HG02852 (cell line): Measurements from ENCODE around the gene SLC8A3.

Experiments
- ATAC-seq: cut with Tn5 transposase; IDR thresholded peaks from one replicate; pipeline ENCODE4 v1.9.1; 2021; ENCODE audit warnings: mild to moderate bottlenecking, moderate library complexity; ENCODE audit not compliant: unreplicated experiment

Gene SLC8A3

DNA sequence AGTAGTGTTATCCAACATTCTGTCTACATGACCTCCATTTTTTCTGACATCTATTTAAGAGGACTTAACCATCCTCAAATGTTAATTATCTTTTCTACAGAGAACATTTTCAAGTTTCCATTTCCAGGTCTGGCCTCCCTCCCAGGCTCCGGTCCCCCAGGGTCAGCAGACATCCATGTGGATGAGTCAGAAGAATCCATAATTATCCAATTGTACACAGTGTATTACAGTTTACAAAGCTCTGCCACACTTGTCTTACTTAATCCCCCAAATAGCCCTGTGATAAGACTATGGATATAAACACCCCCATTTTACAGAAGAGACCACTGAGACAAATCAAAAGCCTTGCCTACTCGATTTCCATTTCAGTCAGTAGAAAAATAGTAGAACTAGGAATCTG lies 65.0 kb downstream of the SLC8A3 start:
- ATAC-seq = no peak

DNA sequence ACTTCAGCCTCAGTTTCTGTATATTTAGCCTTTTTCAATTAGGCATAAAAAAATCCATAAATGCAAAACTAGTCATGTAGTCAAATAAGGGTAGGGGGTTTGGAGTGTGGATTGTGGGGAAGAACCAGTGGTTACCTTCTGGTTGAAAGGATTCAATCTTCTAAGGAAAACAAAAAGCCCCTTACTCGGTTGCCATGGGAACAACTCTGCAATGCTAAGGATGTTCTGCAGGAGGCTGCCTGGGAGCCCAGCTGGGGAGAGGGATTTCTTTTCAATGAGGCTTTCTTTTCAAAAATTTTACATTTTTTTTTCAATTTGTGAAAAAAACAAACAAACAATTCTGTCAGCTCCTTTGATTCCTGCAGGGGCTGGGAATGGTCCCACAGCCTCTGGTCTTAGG lies 67.2 kb downstream of the SLC8A3 start:
- no peak for ATAC-seq

DNA sequence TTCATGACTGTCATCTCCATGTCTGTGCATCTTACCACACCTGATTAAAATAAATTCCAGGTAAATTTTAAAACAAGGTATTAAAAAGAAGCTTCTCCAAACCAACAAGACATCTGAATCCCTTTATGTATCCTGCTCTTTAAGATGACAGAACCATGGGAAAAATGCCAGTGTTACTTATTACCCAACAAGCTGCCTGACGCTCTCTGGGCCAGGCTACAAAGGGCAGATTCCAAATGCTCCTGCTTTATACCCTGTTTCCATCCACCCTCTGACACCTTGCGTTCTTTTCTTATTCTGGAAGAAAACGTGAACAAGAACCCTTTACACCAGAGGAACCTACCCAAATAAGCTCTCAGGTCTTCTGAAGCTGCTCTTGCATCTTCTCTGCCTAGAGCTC lies 70.7 kb downstream of the SLC8A3 start:
- ATAC-seq = no peak

DNA sequence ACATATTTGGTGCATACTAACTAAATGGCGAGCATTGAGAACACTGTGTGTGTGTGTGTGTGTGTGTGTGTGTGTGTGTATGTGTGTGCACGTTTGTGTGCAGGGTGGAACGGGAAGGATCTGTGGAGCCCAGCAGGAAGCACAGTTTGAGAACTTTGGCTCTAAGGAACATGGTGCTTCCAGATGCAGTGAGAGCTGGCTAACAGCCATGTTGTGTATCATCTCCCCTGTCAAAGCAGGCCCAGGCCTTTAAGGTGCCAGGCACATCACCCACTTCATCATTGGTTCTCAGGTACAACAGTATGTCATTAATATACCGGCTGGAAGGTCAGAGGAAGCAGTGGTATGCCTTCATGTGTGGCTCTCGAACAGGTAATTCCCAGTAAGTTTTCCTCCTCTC lies 72.5 kb downstream of the SLC8A3 start:
- ATAC-seq = no peak

DNA sequence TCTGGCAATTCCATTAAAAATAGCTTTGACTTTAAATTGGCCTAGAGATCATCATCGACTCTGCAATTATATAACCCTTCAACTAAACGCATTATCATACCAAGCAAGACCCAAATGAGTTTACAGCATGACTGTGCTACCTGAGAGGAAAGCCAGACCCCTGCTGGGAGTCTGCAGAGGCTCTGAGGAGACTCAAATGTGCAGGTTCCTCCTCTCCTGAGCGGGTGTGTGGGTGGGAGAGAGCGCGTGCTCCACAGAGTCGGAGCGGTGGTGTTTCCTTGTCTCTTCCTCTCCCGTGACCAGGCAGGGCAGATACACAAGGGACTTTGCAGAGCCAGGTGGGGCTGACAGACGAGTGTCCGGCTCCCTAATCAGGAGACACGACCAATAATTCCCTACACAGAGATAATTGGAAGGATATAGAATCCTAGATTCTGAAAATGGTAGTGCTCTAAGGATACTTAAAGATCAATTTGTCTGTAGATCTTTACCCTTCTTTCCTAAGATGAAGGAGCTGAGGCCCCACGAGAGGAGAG lies 74.1 kb downstream of the SLC8A3 start:
- ATAC-seq = no peak

DNA sequence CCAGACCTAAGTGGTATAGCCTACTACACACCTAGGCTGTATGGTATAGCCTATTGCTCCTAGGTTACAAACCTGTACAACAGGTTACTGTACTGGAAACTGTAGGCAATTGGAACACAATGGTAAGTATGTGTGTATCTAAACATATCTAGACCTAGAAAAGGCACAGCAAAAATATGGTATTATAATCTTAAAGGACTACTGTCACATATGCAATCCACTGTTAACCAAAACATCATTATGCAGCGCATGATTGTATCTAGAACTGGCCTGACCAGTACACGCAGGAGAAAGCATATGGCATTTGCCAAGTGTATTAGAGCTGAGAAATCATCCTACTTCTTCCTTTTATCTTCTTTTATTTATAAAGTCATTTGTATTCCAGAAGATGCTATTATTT lies 75.5 kb downstream of the SLC8A3 start:
- no peak for ATAC-seq

DNA sequence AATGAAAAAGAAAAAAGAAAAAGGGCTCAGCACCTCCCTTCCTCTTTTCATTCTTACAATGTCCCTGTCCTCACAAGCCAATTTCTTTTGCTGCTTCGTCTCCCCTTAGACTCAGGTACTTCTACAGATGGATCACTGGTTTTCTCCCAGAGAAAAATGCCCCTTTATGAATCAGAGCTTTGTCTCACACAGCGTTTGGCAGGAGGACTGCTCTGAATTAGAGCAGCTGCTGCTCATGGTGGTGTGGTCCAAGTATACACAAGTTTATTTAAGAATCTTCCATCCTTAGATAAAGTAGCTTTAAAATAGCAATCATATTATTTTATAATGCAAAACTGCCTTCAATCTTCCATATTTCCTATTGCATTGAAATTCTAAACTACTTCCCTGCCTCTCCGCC lies 80.3 kb downstream of the SLC8A3 start:
- no peak for ATAC-seq

DNA sequence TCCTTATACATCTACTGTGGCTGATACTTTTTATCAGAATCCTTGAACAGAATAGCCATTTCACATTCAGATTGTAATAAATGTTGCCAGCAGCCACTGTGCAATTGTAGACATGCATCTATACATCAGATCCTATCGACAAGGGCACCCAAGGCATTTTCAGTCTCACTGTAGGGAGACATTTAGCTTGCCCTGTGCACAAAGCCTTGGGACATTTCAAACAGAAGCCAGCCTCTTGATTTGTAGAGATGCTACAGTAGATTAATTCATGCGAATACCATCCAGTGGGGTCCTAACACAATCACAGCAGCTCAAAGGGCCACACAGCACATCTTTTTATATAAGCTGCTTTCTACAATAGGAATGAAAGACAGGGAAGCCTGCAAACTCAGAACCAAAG lies 81.4 kb downstream of the SLC8A3 start:
- no peak for ATAC-seq

DNA sequence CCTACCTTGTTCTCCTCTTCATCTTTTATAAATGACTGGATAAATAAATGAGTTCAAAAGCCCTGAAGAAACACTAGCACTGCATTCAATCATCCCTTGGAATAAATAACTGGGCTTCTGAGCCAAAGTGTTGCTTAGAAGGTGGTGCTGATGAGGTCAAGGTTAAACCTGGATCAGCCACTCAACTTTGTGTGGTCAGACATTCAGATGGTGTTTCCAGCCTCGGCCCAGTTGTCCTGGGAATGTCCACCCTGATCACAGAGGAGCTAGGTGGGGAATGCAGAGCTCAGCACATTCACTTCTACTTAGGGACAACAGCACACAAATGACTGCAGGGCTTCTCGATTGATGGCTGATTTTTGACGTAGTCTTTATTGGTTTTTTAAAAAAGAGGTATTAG lies 88.7 kb downstream of the SLC8A3 start:
- no peak for ATAC-seq

DNA sequence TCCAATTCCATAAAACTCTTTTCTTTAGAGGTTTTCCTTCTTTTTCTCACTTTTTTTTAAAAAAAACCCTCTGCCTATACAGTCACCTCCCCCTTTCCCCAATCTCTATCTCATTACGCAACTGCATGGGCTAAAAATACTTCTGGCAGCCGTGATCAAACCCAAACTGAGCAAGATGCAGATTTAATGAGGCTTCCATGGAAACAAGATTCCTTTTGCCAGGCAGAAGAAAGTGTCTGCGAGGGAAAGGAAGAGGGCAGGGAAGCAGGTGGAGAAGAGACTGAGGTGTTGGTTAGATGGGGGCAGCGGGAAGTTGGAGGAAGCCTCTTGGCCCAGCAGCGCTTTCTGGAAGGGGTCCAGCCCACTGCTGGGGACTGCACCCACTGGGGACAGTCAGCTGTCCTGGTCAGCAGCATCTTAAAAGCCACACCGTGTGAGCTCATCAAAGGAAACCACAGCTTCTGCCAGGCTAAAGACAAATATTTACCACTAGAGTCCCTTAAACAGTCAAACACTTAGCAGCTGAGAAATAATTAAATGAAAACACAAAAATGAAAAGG lies 90.4 kb downstream of the SLC8A3 start:
- no peak for ATAC-seq

DNA sequence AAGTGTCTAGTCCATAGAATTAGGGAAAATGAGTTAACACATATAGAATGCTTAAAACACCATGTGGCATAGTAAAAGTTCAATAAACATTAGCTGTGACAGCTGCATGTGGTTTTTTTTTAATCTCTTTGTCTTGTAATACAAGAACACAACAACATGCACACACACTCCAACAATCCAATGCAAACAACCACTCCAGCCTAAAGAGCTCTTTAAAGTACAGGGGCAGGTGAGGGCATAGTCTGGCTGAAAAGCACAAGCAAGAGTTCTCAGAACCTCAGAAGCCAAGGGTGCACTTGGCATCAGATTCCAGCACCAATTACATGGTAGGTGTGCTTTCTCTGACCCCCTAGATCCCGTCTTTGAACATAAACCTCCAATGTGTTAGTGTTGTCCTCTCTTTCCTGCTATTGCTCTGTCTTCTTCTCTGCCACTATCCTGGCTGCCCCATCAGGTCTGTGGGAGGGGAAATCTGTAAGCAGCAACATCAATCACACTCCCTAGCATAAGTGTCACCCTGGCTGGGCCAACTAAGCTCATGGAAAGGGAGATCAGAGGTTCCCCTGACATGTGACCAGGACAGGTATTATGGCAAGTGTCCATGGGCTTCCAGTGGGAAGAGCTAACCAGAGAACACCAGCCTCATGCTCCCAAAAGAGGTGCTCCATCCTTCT lies 91.0 kb downstream of the SLC8A3 start:
- no peak for ATAC-seq

DNA sequence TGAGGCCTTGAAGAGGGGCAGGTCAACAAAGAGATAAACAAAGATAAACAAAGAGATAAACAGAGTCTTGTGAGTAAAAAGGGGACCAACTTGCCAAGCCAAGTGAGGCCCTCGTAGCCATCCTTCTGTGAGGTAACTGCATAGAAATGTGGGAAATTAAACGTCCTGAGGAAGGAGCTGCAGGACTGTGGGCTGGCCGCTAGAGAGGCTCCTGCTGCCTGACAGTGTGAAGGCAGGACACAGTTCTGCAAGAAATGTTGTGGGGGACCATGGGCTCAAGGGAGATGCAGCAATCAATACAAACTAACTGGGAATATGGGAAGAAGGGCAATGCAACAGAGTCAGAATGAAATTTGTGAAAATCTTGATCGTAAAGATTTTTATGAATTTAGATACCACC lies 91.9 kb downstream of the SLC8A3 start:
- no peak for ATAC-seq

DNA sequence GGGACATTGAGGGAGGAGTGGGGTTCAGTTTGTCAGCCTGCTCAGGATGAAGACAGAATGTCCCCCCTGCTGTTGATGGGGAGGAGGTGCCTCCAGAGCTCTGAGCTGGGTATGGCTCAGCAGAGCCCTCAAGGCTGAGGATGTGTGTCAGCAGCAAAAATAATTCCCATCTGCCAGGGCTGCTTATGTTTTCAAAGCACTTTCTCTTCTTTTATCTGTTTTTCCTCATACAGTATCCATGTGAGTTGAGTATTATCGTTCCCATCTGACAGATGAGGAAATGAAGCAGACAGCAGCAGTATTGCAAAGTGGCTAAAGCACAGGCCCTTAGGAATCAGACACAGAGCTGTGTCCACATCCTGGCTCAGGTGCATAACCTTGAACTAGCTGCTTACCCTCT lies 94.1 kb downstream of the SLC8A3 start:
- ATAC-seq = no peak

DNA sequence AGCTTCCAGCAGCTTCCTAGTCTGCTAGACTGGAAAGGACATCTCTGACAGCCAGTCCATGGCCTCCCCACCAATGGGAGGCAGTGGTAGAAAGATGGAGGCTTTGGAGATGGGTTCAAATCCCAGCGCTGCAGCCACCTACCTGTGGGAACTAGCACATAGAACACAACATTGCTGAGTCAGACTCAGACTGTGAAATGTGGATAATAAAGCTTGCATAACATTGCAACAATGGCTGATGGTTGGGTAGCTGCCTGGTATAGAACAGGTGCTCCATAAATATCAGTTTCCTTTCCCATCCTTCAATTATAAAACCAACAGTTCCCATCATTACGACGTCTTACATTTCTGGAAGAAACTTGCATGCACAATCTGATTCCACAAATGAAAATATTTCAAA lies 94.6 kb downstream of the SLC8A3 start:
- ATAC-seq = no peak

DNA sequence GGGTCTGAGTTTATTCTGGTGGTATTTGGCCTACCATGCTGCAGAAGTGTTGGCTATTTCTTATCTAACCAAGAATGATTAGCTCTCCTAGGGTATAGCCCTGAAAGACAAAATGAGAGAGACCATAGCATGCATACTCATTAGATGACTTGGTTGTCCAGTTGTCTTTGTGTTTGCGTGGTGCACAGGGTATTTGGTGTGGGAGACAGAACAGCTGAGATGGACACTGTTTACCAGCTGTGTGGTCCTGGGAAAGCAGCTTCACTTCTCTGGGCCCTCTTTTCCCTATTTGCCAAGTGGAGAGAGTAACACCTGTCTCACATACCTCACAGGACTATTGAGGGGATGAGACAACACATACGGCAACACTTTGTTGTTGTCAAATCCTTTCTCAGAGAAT lies 95.6 kb downstream of the SLC8A3 start:
- ATAC-seq = no peak

DNA sequence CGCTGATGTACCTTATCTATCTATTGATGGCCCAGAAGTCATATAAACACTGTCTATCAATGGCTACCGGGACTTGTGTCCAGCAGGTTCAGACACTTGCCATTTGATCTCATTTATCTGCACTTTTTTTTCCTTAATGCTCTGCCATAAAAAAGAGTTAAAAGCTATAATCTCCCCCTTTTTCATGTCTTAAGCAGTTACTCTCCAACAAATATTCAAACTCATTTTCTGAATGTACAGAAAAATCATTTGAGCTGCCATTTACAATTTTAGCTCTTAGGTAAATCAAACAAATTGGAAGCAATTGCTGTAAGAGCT lies 101.4 kb downstream of the SLC8A3 start:
- no peak for ATAC-seq

DNA sequence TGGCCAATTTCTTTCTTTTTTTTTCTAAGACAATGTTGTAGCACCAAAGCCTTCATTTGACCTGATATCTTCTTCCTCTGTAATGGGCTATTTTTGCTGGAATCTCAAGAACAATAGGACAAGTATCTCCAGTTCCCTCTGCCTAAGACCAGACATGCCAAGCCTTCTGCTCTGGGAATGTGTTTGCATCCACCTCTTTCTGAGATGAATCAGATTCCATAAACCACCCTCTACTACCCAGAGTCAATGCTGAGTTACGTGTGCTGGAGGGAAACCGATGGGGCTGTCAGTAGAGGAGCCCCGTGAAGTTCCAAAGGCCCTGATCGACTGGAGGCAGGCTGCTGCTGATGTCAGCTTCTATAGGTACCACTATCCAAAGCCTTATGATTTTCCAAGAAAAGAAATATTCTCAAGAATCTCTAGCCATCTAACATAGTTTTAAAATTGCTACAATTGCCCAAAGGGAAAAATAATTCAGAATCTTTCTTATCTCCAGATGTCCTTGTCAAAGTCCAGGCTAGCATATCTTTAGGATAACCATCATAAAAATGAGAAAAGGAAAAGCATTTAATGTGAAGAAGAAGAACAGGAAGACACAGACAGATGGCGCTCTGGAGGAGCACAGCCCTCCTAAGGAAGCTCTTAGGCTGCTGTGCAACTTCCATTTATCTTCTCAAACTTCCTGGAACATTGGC lies 101.9 kb downstream of the SLC8A3 start:
- no peak for ATAC-seq

DNA sequence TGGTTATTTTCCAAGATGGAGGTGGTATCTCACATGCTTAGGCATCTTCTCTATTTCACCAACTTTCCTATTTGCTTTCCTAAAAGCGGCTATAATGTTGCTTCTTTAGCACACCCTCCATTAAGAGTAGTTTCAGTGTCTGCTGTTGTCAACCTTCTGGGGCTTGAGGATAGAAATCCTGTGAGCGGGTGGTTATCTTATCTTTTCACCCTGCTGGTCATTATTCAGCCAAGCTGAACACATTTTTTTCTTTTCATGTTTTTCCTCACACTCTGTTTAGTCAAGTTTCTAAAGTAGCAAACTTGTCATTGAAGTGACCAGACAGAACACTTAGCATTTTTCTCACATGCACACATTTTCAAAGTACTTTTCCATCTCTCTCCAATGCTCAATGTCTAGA lies 104.5 kb downstream of the SLC8A3 start:
- ATAC-seq = no peak

DNA sequence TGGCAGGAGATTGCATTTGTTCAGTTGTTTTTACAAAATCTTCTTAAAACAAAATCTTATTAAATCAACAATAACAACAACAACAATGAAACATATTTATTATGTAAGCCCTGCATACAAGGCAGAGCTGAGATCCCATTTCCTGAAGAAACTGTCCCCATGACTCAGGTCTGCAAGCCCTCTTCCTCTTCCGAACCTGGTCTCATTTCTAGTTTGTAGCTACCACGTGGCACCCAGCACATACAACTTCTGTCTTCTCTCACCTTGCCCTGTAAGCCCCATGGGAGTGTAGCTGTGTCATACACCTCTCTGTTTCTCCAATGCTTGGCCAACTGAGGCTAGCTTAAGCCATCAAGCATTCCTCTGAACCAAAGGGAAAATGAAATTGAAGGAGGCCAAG lies 106.4 kb downstream of the SLC8A3 start:
- no peak for ATAC-seq

DNA sequence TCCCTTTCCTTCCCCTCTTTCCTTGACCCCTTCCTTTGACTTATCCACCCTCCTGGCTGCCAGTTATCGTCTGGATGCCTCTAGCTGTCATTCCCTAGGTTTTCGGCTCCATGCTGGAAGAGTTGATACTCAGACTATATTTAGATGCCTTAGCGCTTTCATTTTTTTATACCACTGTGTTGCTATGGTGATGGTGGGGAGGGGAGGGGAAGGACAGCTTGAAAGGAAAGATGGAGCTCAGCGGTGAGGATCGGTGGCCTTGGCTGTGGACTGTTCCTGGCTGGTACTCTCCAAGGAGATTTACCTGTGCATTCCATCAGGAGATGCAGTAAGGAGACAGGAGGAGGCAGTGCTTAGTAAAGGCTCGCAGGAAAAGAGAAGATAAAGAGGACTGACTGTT lies 108.7 kb downstream of the SLC8A3 start:
- no peak for ATAC-seq

DNA sequence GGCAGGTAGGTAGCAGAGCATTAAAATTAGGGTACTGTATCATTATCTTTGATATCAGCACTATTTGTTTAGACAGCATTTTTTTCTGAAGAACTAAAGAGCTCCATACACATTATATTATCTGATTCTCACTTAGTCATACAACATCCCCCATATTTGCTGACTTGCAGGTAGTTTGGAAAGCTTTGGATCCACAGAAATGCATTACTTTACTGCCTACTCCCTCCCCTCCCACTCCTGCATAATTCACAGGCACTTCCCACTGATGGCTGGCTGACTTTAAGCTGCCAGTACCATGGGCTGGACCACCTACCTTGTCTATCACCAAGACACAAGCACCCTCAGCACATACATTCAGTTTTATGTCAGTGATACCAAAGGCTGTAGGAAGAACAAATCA lies 110.4 kb downstream of the SLC8A3 start:
- ATAC-seq = no peak

DNA sequence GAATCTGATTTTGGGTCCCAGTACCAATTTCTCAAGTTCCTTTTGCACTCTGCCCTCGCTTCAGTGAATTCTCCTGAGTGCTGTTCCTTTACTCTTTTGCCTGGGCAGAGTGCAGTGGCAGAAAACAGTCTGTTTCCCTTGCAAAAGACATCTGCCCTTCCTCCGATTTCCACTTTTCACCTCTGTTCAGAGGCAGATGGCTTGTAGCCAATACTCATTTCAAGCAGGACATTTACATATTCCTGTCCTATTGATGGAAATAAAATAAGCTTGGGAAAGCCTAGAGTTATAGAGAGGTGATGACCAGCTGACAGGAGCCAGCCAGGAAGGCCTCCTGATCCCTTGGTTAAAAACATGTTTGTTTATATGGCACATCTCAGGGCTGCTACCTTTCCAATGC lies 111.0 kb downstream of the SLC8A3 start:
- ATAC-seq = no peak

DNA sequence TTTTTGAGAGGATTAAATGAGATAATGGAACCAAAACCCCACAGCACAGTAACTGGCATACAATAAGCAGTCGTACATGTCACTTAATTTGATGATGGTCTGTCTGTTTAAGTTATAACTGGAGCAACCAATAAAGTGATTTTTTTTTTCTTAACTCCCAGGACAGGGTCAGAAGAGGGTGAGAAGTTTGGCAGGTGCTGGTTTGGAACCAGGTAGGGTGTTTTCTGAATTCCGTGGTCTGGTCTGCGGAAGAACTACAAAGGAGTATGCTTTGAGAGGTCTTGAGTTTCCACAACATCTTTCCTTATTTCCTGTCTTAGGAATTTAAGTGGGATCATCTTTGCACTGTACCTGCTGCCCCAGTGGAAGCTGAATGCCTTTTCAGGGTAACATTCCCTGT lies 111.7 kb downstream of the SLC8A3 start:
- no peak for ATAC-seq
